HuH-7.5 (cell line): ENCODE results near the gene CHKA.

ENCODE experiments used
- DNase-seq: peaks from one replicate; pipeline ENCODE4 v3.0.0; 2011; ENCODE audit warnings: low spot score

The CHKA gene

DNA sequence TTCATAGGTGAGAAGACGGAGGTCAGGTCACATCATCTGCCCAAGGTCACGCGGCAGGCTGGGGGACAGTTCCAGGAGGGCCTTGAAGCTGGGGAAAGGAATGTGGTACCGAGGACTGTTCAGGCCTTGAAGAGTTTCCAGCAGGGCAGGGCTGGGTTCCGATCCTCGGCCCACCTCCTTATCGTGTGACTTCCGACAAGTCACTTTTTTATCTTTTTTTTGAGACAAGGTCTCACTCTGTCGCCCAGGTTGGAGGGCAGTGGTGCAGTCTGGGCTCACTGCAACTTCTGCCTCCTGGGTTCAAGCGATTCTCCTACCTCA, 90.1 kb downstream of the CHKA start:
- DNase-seq: peak; percentile 80

- DNase-seq: peak; percentile 100
Measured at GRCh38 chr11:68030318-68031143, 90.7 kb downstream of the CHKA start, which contains the start of gene NDUFS8. TSS of gene NDUFS8 (plus strand) at chr11:68030681. CDS start at chr11:68032152, 1,471 bp downstream.

GRCh38 chr11:68028802-68029545, 92.2 kb downstream of the CHKA start:
- no peak for DNase-seq

DNA sequence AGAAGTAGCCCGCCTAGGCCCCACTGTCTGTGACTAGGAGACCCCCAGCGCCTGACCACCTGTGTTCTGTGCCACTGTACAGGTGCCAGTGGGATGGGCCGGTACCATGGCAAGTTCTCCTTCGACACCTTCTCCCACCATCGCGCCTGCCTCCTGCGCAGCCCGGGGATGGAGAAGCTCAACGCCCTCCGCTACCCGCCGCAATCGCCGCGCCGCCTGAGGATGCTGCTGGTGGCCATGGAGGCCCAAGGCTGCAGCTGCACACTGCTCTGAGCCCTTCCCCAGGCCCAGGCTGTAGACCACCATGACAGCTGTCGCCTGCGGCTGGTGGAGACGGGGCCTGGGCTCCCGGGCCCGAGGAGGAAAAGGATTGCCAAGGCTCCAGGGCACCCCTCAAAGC, 93.5 kb downstream of the CHKA start:
- no peak for DNase-seq

GRCh38 chr11:68026391-68027105, 94.6 kb downstream of the CHKA start:
- DNase-seq: no peak

GRCh38 chr11:68025047-68025446, 96.1 kb downstream of the CHKA start:
- peak; percentile 92 for DNase-seq

DNA sequence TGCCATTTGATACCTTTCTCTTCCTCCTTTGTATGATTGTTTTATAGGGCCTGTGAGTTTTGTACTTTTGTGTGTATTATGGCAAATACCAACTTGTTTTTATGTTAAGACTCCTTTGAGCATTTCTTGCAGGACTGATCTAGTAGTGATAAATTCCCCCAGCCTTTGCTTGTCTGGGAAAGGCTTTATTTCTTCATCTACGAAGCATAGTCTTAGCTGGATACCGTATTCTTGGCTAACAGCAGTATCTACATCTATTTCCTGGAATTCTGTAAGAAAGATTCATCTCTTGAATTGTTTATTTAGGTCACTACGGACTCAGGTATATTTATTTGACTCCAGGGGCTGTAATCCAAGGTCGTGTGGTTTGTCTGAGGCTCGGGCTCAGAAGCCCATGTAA, 96.7 kb downstream of the CHKA start:
- DNase-seq: no peak

DNA sequence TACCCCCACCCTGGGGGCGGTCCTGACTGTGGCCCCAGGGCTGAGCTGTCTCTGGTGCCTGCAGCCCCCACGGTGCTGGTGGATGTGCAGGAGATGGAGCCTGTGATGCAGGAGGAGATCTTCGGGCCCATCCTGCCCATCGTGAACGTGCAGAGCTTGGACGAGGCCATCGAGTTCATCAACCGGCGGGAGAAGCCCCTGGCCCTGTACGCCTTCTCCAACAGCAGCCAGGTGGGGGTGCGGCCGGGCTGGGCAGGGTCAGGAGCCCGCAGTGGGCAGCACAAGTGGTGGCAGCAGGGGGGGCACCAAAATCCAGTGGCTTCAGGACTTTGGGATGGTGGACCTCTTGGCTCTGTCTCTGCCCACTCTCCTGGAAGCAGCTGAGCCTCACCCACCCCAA, 98.7 kb downstream of the CHKA start:
- DNase-seq: no peak

GRCh38 chr11:68021167-68021787, 99.9 kb downstream of the CHKA start:
- no peak for DNase-seq

DNA sequence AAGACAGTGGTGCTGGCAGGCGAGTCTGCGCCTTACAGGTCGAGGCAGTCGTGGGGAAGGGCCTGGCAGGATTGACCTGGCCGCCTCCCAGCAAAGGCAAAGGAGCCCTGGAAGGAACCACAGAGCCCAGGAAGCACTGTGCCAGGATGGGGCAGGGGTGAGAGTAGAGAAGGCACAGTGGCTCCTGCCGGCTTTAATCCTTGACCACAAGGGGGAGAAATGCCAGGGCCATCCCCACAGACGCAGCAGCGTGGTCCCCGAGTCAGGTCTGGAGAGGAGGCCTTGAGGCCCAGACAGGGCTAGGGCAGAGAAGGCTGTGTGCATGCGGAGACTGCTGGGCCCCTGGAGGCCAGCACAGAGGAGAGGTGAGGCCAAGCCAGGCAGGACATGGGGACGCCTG, 100.6 kb downstream of the CHKA start:
- peak; percentile 95 for DNase-seq

DNA sequence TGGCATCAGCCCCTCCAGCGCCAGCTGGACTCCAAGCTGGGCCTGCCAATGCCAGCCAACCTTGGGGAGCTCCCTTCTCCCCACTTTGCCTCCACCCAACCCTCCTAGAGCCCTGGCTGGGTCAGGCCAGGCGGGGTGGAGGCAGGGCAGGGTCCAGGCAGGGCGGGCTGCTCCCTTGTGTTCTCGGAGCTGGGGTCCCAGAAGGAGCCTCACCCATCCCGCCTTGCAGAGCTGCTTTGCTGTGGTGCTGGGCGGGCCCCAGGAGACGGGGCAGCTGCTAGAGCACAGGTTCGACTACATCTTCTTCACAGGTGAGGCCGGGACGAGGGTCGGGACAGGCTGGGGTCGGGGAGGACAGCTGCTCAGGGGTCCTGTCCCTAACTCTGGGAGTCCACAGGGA, 101.7 kb downstream of the CHKA start:
- DNase-seq: no peak

GRCh38 chr11:68018730-68019190, 102.4 kb downstream of the CHKA start:
- no peak for DNase-seq

- no peak for DNase-seq
Measured at GRCh38 chr11:68017980-68018729, 103.0 kb downstream of the CHKA start.

- peak; percentile 98 for DNase-seq
Measured at GRCh38 chr11:68016904-68017817, 104.0 kb downstream of the CHKA start.

DNA sequence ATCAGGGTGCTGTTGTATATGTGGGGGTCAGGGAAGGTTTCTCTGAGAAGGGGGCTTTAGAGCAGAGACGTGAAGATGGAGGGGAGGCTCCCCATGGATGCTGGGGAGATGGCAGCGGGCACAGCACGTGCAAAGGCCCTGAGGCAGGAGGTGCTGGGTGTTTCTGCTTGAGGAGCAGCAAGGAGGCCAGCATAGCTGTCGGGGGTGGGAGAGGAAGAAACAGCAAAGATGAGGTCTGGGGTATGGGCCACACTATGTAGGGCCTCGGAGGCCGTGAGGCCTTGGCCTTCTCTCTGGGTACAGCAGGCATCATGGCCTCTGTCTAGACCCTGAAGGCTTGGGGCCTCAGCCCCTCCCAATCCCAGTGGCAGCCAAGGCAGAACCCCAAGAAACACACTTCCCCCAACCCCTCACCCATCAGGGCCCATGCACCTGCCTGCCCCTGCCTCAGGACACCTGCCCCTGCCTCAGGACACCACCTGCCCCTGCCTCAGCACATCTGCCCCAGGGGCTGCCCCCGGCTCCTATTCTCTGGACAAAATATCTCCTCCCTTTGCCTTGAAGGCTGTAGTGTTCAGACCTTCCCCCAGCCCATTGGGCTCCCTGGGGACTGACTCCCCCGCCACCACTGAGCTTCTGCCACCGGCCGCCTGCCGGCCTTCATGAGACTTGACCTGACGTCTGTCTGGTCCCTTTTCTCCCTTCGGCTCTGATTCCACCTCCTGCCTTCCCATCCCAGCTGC, 104.9 kb downstream of the CHKA start:
- DNase-seq: no peak

DNA sequence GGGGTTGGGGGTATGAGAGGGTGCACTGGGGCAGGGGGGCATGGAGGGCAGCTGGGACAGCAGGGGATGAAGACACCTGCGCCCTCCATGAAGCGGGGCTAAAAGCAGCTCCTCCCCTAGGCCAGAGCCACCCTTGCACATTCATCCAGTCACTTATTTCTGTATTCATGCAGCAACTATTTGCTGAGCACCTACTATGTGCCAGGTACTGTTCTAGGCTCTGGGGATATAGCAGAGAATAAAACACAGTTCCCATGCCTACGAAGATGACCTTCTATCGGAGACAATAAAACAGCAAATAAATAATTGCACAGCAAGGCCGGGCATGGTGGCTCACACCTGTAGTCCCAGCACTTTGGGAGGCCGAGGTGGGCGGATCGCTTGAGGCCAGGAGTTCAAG, 105.7 kb downstream of the CHKA start:
- no peak for DNase-seq

- DNase-seq: no peak
Measured at GRCh38 chr11:68014947-68015447, 106.2 kb downstream of the CHKA start.

- no peak for DNase-seq
Measured at GRCh38 chr11:68014157-68014946, 106.8 kb downstream of the CHKA start.
